Esophagus squamous epithelium (tissue), 5 donors: ENCODE data around the gene OR4D1. TPM values are rescaled to one million over a fixed set of nuclear protein-coding genes. Genes with fewer than 3 reads are reported as not detected.

Experiments
- DNase-seq: peaks from one replicate; lab custom pipeline; 2025; lab: John Stamatoyannopoulos, UW
- H3K27ac ChIP-seq, 4 donors: fragments of 200-600 bp; sonication (generic); one replicate each; pipeline ENCODE4 v1.5.1; 2016 to 2019; ENCODE audit warnings: mild to moderate bottlenecking in 1 of 4
- H3K27me3 ChIP-seq, 4 donors: fragments of 200-600 bp; sonication (generic); 1 replicate in 3 of 4; 2 replicates in 1 of 4; pipeline versions ENCODE4 v1.5.1 to v1.6.0; 2017 to 2021; ENCODE audit warnings: antibody characterized with exemption in 1 of 4
- H3K36me3 ChIP-seq, 3 donors: fragments of 200-600 bp; sonication (generic); one replicate each; pipeline ENCODE4 v1.5.1; 2016 to 2019
- H3K4me1 ChIP-seq, 3 donors: fragments of 200-600 bp; sonication (generic); one replicate each; pipeline ENCODE4 v1.5.1; 2017 to 2019
- H3K4me3 ChIP-seq, 4 donors: fragments of 200-600 bp; sonication (generic); 1 replicate in 3 of 4; 2 replicates in 1 of 4; pipeline ENCODE4 v1.5.1; 2016 to 2019; ENCODE audit warnings: mild to moderate bottlenecking in 2 of 4, moderate library complexity in 1 of 4
- H3K9me3 ChIP-seq, 3 donors: fragments of 200-600 bp; sonication (generic); one replicate each; pipeline ENCODE4 v1.5.1; 2016 to 2019
- POLR2A ChIP-seq, 4 donors: fragments of 450-650 bp; IDR thresholded peaks; one replicate each; pipeline ENCODE4 v1.6.1; 2017; ENCODE audit warnings: antibody characterized with exemption in 4 of 4, mild to moderate bottlenecking in 4 of 4, moderate library complexity in 3 of 4
- WGBS, 2 donors: methylation state at CpG; one replicate each; pipeline ENCODE4 v1.1.5; 2018; 5-methylcytosine and 5-hydroxymethylcytosine counted together
- intact Hi-C: fragments of 100-400 bp; cut with DNase I; formaldehyde crosslinking; loops from one replicate; pipeline ENCODE4 v1.15.0; 2022
- total RNA-seq, 4 donors: library from RNA; depleted of rRNA; stranded (reverse); fragments of >200 nt; gene quantifications; one replicate each; pipeline ENCODE4 v1.1.0, GENCODE V29; 2016
- TF ChIP-seq, protein P1 (sequence below), 6 experiments: fragments of 450-650 bp in 4 of 6; fragments of 200-600 bp in 2 of 6; sonication (generic) in 2 of 6; IDR thresholded peaks; one replicate each; pipeline ENCODE4 v1.5.1; 2016 to 2019; ENCODE audit warnings: antibody characterized with exemption in 6 of 6, mild to moderate bottlenecking in 4 of 6, moderate library complexity in 4 of 6
- donor health status: DM: yes; HTN: yes; CAD: no.

The OR4D1 gene
- total RNA-seq, 4 donors from 2014 or later: not detected

DNA sequence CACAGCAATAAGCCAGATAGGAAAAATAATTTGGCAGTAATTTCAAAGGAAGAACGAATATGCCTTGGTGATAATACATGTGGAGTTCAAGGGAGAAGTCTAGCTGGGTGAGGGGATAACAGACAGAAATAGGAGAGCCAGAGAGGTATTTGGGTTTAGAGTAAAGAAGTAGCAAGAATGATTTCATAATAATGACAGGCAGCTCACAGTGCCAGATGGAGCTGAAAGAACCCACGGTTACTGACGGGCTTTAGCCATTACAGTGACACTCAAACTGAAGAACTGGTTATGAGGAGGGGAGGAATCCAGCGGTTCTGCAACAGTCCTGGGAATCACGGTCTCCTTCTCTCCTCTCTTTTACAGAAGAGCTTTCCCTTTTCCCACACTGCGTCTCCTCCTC lies 2.2 kb downstream of the OR4D1 start:
- TF ChIP-seq POLR2A (IDR thresholded peaks at IDR 0.05): no peak
- TF ChIP-seq, protein P1, sequence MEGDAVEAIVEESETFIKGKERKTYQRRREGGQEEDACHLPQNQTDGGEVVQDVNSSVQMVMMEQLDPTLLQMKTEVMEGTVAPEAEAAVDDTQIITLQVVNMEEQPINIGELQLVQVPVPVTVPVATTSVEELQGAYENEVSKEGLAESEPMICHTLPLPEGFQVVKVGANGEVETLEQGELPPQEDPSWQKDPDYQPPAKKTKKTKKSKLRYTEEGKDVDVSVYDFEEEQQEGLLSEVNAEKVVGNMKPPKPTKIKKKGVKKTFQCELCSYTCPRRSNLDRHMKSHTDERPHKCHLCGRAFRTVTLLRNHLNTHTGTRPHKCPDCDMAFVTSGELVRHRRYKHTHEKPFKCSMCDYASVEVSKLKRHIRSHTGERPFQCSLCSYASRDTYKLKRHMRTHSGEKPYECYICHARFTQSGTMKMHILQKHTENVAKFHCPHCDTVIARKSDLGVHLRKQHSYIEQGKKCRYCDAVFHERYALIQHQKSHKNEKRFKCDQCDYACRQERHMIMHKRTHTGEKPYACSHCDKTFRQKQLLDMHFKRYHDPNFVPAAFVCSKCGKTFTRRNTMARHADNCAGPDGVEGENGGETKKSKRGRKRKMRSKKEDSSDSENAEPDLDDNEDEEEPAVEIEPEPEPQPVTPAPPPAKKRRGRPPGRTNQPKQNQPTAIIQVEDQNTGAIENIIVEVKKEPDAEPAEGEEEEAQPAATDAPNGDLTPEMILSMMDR (IDR thresholded peaks at IDR 0.05): no peak
- WGBS, 2 donors: 49 to 58% methylated on average over 6 of the region's 6 CpGs
- no peaks in the 10 kb centered on the region for H3K4me1 ChIP-seq
- H3K27me3 ChIP-seq: peaks cover 0 to 59% (median 0%) of the 10 kb centered on the region in 4 donors
- no peaks in the 10 kb centered on the region for H3K36me3 ChIP-seq
- DNase-seq: no peak
- intact Hi-C loops: no loop called here
- peaks cover 0 to 8% (median 4%) of the 10 kb centered on the region in 3 donors for H3K9me3 ChIP-seq
- H3K4me3 ChIP-seq: no peak overlapping the region
- no peak overlapping the region for H3K27ac ChIP-seq

DNA sequence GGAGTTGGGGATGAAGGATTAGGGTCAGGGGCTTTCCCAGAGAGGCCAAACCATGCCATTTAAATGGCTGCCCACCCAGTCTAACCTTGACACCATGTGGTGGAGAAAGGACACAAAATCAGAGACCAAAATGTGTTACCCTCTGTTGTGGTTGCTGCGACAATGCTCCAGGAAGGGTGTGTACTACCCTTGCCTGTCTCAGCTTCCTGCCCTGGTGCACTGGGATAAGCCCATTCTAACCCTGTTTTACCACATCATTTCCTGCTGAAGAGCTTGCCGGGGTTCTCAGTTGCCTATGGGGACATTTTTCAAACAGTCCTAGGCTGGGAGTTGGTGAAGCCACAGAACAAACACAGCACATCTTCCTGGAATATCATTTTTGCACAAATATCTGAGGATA lies 4.9 kb downstream of the OR4D1 start:
- no peak overlapping the region for H3K27ac ChIP-seq
- no peak for DNase-seq

DNA sequence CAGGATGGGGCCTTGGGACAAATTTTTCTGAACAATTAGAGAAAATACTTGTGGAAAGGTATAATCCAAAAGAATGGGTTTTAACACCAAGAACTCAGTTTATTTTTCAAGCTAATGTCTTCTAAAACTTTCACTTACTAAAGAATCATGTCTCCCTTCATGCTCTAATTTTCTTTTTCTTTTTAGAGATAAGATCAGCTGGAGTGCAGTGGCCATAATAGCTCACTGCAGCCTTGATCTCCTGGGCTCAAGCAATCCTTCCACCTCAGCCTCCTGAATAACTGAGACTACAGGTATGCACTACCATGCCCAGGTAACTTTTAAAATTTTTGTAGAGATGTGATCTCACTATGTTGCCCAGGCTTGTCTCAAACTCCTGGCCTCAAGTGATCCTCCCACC lies 5.5 kb downstream of the OR4D1 start:
- no peak for TF ChIP-seq POLR2A (IDR thresholded peaks at IDR 0.05)
- TF ChIP-seq, protein P1 (IDR thresholded peaks at IDR 0.05): no peak
- Histone ChIP-seq H3K4me3 (no peak overlapping the region), H3K36me3 (no peaks in the 10 kb centered on the region), H3K27ac (no peak overlapping the region), H3K27me3 (peaks cover 0 to 82% (median 5%) of the 10 kb centered on the region in 4 donors), H3K4me1 (peaks cover 0 to 12% (median 10%) of the 10 kb centered on the region in 3 donors), H3K9me3 (no peaks in the 10 kb centered on the region)
- intact Hi-C loops: no loop called here
- no peak for DNase-seq

More for the DNA sequence above, 4.9 kb downstream of the OR4D1 start:
- intact Hi-C loops: no loop called here
- Histone ChIP-seq H3K4me3 (no peak overlapping the region), H3K9me3 (no peaks in the 10 kb centered on the region), H3K4me1 (peaks cover 0 to 12% (median 10%) of the 10 kb centered on the region in 3 donors), H3K36me3 (no peaks in the 10 kb centered on the region), H3K27me3 (peaks cover 0 to 82% (median 5%) of the 10 kb centered on the region in 4 donors)
- no peak for TF ChIP-seq POLR2A (IDR thresholded peaks at IDR 0.05)
- TF ChIP-seq, protein P1 (IDR thresholded peaks at IDR 0.05): no peak
- WGBS, 2 donors: 48 to 56% methylated on average over 2 of the region's 2 CpGs

DNA sequence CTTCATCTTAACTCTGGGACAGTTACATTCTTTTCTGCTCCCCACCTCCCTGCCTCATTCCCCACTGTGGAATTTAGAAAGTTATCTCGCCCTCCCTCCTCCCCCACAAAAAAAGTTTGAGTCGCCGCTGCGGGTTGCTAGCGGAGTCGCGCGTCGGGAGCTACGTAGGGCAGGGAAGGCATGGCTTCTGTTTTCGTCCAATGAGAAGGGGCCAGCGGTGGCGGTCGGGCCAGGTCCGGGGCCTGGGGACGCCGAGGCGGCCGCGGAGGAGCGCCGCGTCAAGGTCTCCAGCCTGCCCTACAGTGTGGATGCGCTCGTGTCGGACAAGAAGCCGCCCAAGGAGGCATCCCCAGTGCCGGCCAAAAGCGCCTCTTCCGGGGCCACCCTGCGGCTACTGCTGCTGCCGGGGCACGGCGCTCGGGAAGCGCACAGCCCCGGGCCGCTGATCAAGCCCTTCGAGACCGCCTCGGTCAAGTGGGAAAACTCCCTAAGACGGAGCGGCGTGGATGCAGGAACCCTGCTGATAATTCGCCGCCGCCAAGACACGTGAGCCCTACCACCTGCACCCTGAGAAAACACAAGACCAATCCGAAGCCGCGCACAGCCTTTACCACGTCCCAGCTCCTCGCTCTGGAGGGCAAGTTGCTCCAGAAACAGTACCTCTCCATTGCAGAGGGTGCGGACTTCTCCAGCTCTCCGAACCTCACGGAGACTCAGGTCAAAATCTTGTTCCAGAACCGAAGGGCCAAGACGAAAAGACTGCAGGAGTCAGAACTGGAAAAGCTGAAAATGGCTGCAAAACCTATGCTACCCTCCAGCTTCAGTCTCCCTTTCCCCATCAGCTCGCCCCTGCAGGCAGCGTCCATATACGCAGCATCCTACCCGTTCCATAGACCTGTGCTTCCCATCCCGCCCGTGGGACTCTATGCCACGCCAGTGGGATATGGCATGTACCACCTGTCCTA lies 8.9 kb downstream of the OR4D1 start:
- Histone ChIP-seq H3K36me3 (no peaks in the 10 kb centered on the region), H3K9me3 (no peaks in the 10 kb centered on the region), H3K27me3 (peaks cover 0 to 89% (median 7%) of the 10 kb centered on the region in 4 donors), H3K4me3 (peak overlapping the region in 3 of 4 donors; percentile 28 to 63 (median 41)), H3K27ac (no peak overlapping the region), H3K4me1 (peaks cover 0 to 12% (median 10%) of the 10 kb centered on the region in 3 donors)
- intact Hi-C loops: no loop called here
- no peak for DNase-seq
- TF ChIP-seq, protein P1 (IDR thresholded peaks at IDR 0.05): no peak
- no peak for TF ChIP-seq POLR2A (IDR thresholded peaks at IDR 0.05)
- 4 to 10% methylated on average over 29 to 32 of the region's 65 CpGs for WGBS, 2 donors

DNA sequence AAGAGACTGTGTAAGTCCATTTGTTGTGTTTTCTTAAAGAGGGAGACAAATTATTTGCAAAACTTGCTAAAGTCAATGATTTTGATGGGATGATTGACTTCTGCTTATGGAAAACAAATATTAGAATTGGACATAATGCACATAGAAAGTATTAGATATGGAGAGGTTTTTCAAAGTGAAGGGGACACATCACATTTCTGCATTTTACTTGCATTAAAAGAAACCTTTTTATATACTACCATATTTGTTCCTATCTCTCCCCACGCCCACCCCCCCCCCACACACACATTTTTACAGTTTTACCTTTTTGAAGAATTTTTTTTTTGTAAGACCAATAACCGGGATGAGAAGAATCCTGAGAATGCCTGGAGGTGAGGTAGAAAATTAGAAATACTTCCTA lies 10.0 kb downstream of the OR4D1 start:
- TF ChIP-seq, protein P1 (IDR thresholded peaks at IDR 0.05): no peak
- TF ChIP-seq POLR2A (IDR thresholded peaks at IDR 0.05): no peak
- H3K27ac ChIP-seq: no peak overlapping the region
- H3K4me3 ChIP-seq: no peak overlapping the region
- no peak for DNase-seq
- WGBS, 2 donors: 53 to 74% methylated on average over 2 of the region's 2 CpGs
- H3K4me1 ChIP-seq: peaks cover 0 to 12% (median 10%) of the 10 kb centered on the region in 3 donors
- intact Hi-C loops: no loop called here
- H3K27me3 ChIP-seq: peaks cover 0 to 90% (median 7%) of the 10 kb centered on the region in 4 donors
- H3K9me3 ChIP-seq: no peaks in the 10 kb centered on the region
- H3K36me3 ChIP-seq: no peaks in the 10 kb centered on the region
